BE2C (cell line): Measurements from ENCODE around the gene KRT83.

ENCODE experiments used
- DNase-seq: peaks from one replicate; pipeline ENCODE4 v3.0.0-alpha.2; 2020
- H3K27me3 ChIP-seq: fragments of 250-450 bp; sonication (Bioruptor Pico); 2 replicates; pipeline ENCODE4 v1.5.1; 2020; ENCODE audit warnings: mild to moderate bottlenecking
- H3K36me3 ChIP-seq: fragments of 250-450 bp; sonication (Bioruptor Pico); 2 replicates; pipeline ENCODE4 v1.5.1; 2020; ENCODE audit warnings: mild to moderate bottlenecking
- H3K4me1 ChIP-seq: fragments of 250-450 bp; sonication (Bioruptor Pico); 2 replicates; pipeline ENCODE4 v1.5.1; 2020
- H3K4me3 ChIP-seq: 2 replicates; pipeline ENCODE4 v1.5.1; 2011; ENCODE audit warnings: low read depth, low read length
- H3K9me3 ChIP-seq: fragments of 250-450 bp; sonication (Bioruptor Pico); 2 replicates; pipeline ENCODE4 v1.5.1; 2020
- TF ChIP-seq, protein P1 (sequence below): IDR thresholded peaks from 2 replicates; pipeline ENCODE4 v1.5.1; 2012; ENCODE audit warnings: mild to moderate bottlenecking, low read depth, low read length

Gene KRT83

DNA sequence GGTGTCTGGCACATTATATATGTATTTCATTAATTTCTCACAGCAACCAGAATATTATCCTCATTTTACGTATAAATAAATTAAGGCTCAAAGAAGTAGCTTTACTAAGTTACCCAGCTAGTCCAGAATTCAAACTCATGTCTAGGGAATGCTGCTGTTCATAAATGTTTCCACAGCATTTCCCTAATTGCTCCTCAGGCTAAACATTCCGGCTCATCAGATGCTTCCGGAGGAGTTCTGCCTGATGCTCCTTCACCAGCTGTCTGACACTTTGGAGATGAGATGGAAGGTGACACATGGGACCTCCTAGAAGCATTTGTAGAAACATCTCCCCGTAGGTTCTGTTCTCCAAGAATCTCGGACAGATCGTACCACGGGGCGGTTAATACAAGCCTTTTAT is 34.0 kb upstream of the KRT83 start:
- Histone ChIP-seq H3K36me3 (no peaks in the 10 kb centered on the region), H3K27me3 (peaks cover 26% of the 10 kb centered on the region), H3K9me3 (no peaks in the 10 kb centered on the region), H3K4me3 (no peak overlapping the region), H3K4me1 (peaks cover 8% of the 10 kb centered on the region)
- TF ChIP-seq, protein P1, sequence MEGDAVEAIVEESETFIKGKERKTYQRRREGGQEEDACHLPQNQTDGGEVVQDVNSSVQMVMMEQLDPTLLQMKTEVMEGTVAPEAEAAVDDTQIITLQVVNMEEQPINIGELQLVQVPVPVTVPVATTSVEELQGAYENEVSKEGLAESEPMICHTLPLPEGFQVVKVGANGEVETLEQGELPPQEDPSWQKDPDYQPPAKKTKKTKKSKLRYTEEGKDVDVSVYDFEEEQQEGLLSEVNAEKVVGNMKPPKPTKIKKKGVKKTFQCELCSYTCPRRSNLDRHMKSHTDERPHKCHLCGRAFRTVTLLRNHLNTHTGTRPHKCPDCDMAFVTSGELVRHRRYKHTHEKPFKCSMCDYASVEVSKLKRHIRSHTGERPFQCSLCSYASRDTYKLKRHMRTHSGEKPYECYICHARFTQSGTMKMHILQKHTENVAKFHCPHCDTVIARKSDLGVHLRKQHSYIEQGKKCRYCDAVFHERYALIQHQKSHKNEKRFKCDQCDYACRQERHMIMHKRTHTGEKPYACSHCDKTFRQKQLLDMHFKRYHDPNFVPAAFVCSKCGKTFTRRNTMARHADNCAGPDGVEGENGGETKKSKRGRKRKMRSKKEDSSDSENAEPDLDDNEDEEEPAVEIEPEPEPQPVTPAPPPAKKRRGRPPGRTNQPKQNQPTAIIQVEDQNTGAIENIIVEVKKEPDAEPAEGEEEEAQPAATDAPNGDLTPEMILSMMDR: no peak
- DNase-seq: no peak

- no peak overlapping the region for H3K4me3 ChIP-seq
- peaks cover 23% of the 10 kb centered on the region for H3K27me3 ChIP-seq
- DNase-seq: peak; percentile 57
- H3K9me3 ChIP-seq: no peaks in the 10 kb centered on the region
- no peaks in the 10 kb centered on the region for H3K36me3 ChIP-seq
- TF ChIP-seq, protein P1: no peak
- H3K4me1 ChIP-seq: peaks cover 8% of the 10 kb centered on the region
Observed at GRCh38 chr12:52354200-52354599, 33.0 kb upstream of the KRT83 start.

DNA sequence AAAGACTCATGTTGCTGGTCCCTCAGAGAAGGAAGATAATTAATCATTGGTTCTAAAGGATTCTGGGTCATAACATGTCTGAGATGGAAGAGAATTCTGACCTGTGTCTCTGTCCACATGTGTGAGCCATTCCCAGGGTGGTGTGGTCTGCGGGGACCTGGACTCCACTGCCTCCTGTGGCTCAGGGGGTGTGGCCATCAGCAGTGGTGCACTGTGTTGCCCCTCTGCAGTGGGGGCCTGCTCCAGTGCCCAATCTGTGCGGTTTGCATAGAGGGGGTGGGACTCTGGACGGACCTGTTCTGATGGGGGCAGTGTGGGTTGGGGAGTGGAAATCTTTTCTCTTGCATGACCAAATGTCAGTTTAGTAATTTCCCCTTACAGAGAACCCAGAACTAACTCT is 32.6 kb upstream of the KRT83 start:
- Histone ChIP-seq H3K27me3 (peaks cover 23% of the 10 kb centered on the region), H3K4me1 (peaks cover 8% of the 10 kb centered on the region), H3K4me3 (no peak overlapping the region), H3K9me3 (no peaks in the 10 kb centered on the region), H3K36me3 (no peaks in the 10 kb centered on the region)
- DNase-seq: no peak
- TF ChIP-seq, protein P1: no peak

DNA sequence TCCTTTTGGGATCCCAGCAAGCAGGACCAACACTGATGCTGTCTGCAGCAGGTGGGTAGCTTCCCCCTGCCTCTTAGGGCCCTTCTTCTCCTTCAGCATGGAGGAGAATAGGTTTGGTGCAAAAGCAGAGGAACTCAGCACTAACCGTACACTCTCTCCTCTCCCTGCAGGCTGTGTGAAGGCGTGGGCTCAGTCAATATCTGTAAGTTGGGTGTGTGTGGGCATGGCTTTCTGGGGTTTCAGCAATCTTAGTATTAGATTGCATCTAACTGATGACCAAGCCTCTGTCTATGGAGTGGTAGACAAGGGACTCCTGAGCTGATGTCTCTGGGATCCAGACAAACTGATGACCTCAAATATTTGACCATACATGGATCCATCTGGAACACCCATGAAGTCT is 31.8 kb upstream of the KRT83 start:
- Histone ChIP-seq H3K4me1 (peaks cover 8% of the 10 kb centered on the region), H3K36me3 (no peaks in the 10 kb centered on the region), H3K27me3 (peaks cover 22% of the 10 kb centered on the region), H3K9me3 (no peaks in the 10 kb centered on the region), H3K4me3 (no peak overlapping the region)
- DNase-seq: no peak
- TF ChIP-seq, protein P1: no peak

GRCh38 chr12:52351196-52352059 is 30.2 kb upstream of the KRT83 start:
- DNase-seq: no peak
- Histone ChIP-seq H3K9me3 (no peaks in the 10 kb centered on the region), H3K27me3 (peaks cover 13% of the 10 kb centered on the region), H3K4me3 (no peak overlapping the region), H3K36me3 (no peaks in the 10 kb centered on the region), H3K4me1 (peaks cover 8% of the 10 kb centered on the region)
- TF ChIP-seq, protein P1: no peak

GRCh38 chr12:52350786-52351185 is 29.6 kb upstream of the KRT83 start:
- H3K27me3 ChIP-seq: peaks cover 13% of the 10 kb centered on the region
- TF ChIP-seq, protein P1: no peak

More at GRCh38 chr12:52350786-52351185, 29.6 kb upstream of the KRT83 start:
- H3K36me3 ChIP-seq: no peaks in the 10 kb centered on the region
- no peak for DNase-seq
- no peak overlapping the region for H3K4me3 ChIP-seq
- no peaks in the 10 kb centered on the region for H3K9me3 ChIP-seq
- peaks cover 8% of the 10 kb centered on the region for H3K4me1 ChIP-seq
